K562 (cell line): ENCODE measurements around the gene TFEB.

ENCODE experiments used
- ARNT ChIP-seq, 2 experiments: fragments of 450-650 bp; IDR thresholded peaks; 2 replicates each; pipeline ENCODE4 v1.6.1; 2016; ENCODE audit warnings: mild to moderate bottlenecking in 1 of 2
- HCFC1 ChIP-seq: IDR thresholded peaks from 2 replicates; pipeline ENCODE4 v1.6.1; 2012; ENCODE audit warnings: low read depth, low read length, improper control_type of control experiment
- TEAD2 ChIP-seq: fragments of 450-650 bp; IDR thresholded peaks from 2 replicates; pipeline ENCODE4 v1.6.1; 2016; ENCODE audit warnings: missing genetic modification characterization, control low read depth, missing compliant biosample characterization
- TF ChIP-seq, protein P1 (sequence below), 3 experiments: IDR thresholded peaks in 2 of 3; conservative IDR thresholded peaks in 1 of 3; 2 replicates each; pipeline ENCODE4 v1.5.1; 2011 to 2012; ENCODE audit warnings: low read length in 3 of 3, mild to moderate bottlenecking in 3 of 3, control low read depth in 2 of 3, improper control_type of control experiment in 1 of 3, inconsistent platforms in 1 of 3, low read depth in 1 of 3, mixed read lengths in 1 of 3, moderate library complexity in 1 of 3; ENCODE audit not compliant: insufficient read depth in 2 of 3

DNA sequence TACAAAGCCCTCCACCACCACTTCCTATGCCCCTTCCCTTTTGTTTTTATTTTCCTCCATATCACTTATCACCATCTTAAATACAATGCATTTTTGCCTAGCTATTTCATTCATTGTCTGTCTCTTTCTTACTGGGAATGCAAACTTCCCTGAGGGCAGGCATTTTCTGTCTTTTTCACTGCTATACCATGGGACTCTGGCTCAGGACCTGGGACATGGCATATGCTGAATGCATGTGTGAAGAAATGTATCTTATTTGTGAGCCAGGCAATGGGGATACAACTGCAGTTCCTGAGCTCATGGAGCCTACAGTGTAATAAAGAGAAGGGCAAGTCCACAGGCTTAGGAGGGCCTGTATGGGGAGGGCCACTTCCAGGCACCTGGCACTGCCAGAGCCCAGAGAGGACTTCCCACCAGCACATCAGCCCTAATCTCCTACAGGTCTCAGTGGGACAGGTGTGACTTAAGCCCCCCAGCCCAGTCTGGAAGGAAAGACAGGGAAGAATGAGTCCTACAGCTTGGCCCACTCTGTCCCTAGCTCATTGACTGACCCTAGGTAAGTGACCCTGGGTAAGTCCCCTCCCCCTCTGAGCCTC lies 43.2 kb downstream of the TFEB start:
- TF ChIP-seq HCFC1 (no peak), ARNT (IDR thresholded peaks at IDR 0.05) (no peak), TEAD2 (tag) (no peak)
- TF ChIP-seq, protein P1, sequence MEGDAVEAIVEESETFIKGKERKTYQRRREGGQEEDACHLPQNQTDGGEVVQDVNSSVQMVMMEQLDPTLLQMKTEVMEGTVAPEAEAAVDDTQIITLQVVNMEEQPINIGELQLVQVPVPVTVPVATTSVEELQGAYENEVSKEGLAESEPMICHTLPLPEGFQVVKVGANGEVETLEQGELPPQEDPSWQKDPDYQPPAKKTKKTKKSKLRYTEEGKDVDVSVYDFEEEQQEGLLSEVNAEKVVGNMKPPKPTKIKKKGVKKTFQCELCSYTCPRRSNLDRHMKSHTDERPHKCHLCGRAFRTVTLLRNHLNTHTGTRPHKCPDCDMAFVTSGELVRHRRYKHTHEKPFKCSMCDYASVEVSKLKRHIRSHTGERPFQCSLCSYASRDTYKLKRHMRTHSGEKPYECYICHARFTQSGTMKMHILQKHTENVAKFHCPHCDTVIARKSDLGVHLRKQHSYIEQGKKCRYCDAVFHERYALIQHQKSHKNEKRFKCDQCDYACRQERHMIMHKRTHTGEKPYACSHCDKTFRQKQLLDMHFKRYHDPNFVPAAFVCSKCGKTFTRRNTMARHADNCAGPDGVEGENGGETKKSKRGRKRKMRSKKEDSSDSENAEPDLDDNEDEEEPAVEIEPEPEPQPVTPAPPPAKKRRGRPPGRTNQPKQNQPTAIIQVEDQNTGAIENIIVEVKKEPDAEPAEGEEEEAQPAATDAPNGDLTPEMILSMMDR (IDR thresholded peaks at IDR 0.05 in 2 of 3, conservative IDR thresholded peaks at IDR 0.05 in 1 of 3; ENCODE audit: insufficient read depth in 2 of 3, low read depth in 1 of 3, low read length in 3 of 3) = no peak
